ENCODE results near the gene AIRE.
A peak's percentile ranks its signal among the peaks of the same experiment; 100 is the strongest.
"Not testable (repeated sequence)": the region's sequence is repeated elsewhere in the genome, so short reads cannot be mapped to it uniquely, and the experiment has no call there.

Gene AIRE

GRCh38 chr21:44285138-44285992, at the start of gene AIRE:
AIRE (plus strand) TSS chr21:44285876; CDS start chr21:44286007, 131 bp downstream.
- DNase-seq (ENCODE audit: low spot score), result no peak

GRCh38 chr21:44240353-44240752, 45.3 kb upstream of the AIRE start:
- not testable (repeated sequence) for H3K4me3 ChIP-seq; DNase-seq (ENCODE audit: low spot score); H3K27ac ChIP-seq

More at GRCh38 chr21:44285138-44285992, at the start of gene AIRE:
- TF ChIP-seq CTCF (IDR thresholded peaks at IDR 0.05), result no peak
- Histone ChIP-seq H3K4me3 (peak within 1 kb of the TSS; percentile 56), H3K27ac (no peak within 1 kb of the TSS)

GRCh38 chr21:44240842-44241241, 44.8 kb upstream of the AIRE start, which contains the start of gene ICOSLG:
ICOSLG (minus strand) TSS chr21:44240943; CDS start chr21:44240817, 126 bp downstream.
- DNase-seq (ENCODE audit: low spot score); H3K27ac ChIP-seq; H3K4me3 ChIP-seq: not testable (repeated sequence)

- not testable (repeated sequence) for DNase-seq (ENCODE audit: low spot score); H3K27ac ChIP-seq; H3K4me3 ChIP-seq
These were observed 44.4 kb upstream of the AIRE start for GRCh38 chr21:44241281-44241680.

- not testable (repeated sequence) for H3K4me3 ChIP-seq; H3K27ac ChIP-seq; DNase-seq (ENCODE audit: low spot score)
These were observed 41.7 kb upstream of the AIRE start for GRCh38 chr21:44243980-44244379.

GRCh38 chr21:44247904-44248303, 37.8 kb upstream of the AIRE start:
- H3K27ac ChIP-seq; DNase-seq (ENCODE audit: low spot score); H3K4me3 ChIP-seq: not testable (repeated sequence)

GRCh38 chr21:44249204-44250037, 36.3 kb upstream of the AIRE start:
- DNase-seq (ENCODE audit: low spot score); H3K27ac ChIP-seq; H3K4me3 ChIP-seq: not testable (repeated sequence)

- H3K27ac ChIP-seq, result no peak overlapping the region
- no peak for TF ChIP-seq CTCF (IDR thresholded peaks at IDR 0.05)
- no peak overlapping the region for H3K4me3 ChIP-seq
- peak; percentile 59 for DNase-seq (ENCODE audit: low spot score)
These were observed 31.6 kb upstream of the AIRE start for GRCh38 chr21:44253832-44254710.

- Histone ChIP-seq H3K27ac (no peak overlapping the region), H3K4me3 (no peak overlapping the region)
- peak; percentile 58 for DNase-seq (ENCODE audit: low spot score)
- no peak for TF ChIP-seq CTCF (IDR thresholded peaks at IDR 0.05)
These were observed 30.1 kb upstream of the AIRE start for GRCh38 chr21:44255511-44255981.

Data from coronary artery (tissue), 2 donors.